Kidney epithelial cell (primary cell): Measurements from ENCODE around the gene CHST11. TPM values are rescaled to one million over a fixed set of nuclear protein-coding genes. Genes with fewer than 3 reads are reported as not detected.

Experiments used
- DNase-seq: peaks from one replicate; pipeline ENCODE4 v3.0.0-alpha.2; 2010; ENCODE audit warnings: low read depth
- H3K27me3 ChIP-seq: 2 replicates; pipeline ENCODE4 v1.6.0; 2011; ENCODE audit warnings: low read length; ENCODE audit not compliant: control insufficient read depth, insufficient read depth
- H3K36me3 ChIP-seq: 2 replicates; pipeline ENCODE4 v1.5.1; 2011; ENCODE audit warnings: low read length; ENCODE audit not compliant: control insufficient read depth, insufficient read depth
- H3K4me3 ChIP-seq: 2 replicates; pipeline ENCODE4 v1.5.1; 2011; ENCODE audit warnings: low read depth, mild to moderate bottlenecking, control low read depth, low read length
- CTCF ChIP-seq: IDR thresholded peaks from 2 replicates; pipeline ENCODE4 v1.5.1; 2011; ENCODE audit warnings: mild to moderate bottlenecking, moderate library complexity, low read length, control low read depth, inconsistent platforms; ENCODE audit not compliant: insufficient read depth, poor library complexity, severe bottlenecking
- total RNA-seq: library from RNA; depleted of rRNA; stranded (reverse); fragments of >200 nt; gene quantifications from 2 replicates; pipeline ENCODE4 v1.2.3, GENCODE V29; 2015

The CHST11 gene
- total RNA-seq, 1 donor from 2014 or later = 32.6 TPM

GRCh38 chr12:104423273-104423672 is 33.5 kb upstream of the CHST11 start:
- no peak for DNase-seq
- no peak for TF ChIP-seq CTCF
- no peaks in the 10 kb centered on the region for H3K36me3 ChIP-seq
- H3K4me3 ChIP-seq = no peak overlapping the region
- no peaks in the 10 kb centered on the region for H3K27me3 ChIP-seq

GRCh38 chr12:104423809-104424208 is 32.9 kb upstream of the CHST11 start:
- Histone ChIP-seq H3K4me3 (no peak overlapping the region), H3K36me3 (no peaks in the 10 kb centered on the region), H3K27me3 (no peaks in the 10 kb centered on the region)
- TF ChIP-seq CTCF = no peak
- no peak for DNase-seq

- TF ChIP-seq CTCF = no peak
- Histone ChIP-seq H3K36me3 (no peaks in the 10 kb centered on the region), H3K4me3 (no peak overlapping the region), H3K27me3 (no peaks in the 10 kb centered on the region)
- no peak for DNase-seq
These were observed 31.8 kb upstream of the CHST11 start for GRCh38 chr12:104424955-104425354.

- no peaks in the 10 kb centered on the region for H3K27me3 ChIP-seq
- H3K4me3 ChIP-seq = no peak overlapping the region
- no peak for DNase-seq
- TF ChIP-seq CTCF = no peak
- H3K36me3 ChIP-seq = no peaks in the 10 kb centered on the region
These were observed 31.1 kb upstream of the CHST11 start for GRCh38 chr12:104425614-104426013.

GRCh38 chr12:104426926-104427546 is 29.7 kb upstream of the CHST11 start:
- no peak overlapping the region for H3K4me3 ChIP-seq
- TF ChIP-seq CTCF = no peak
- H3K36me3 ChIP-seq = no peaks in the 10 kb centered on the region
- no peaks in the 10 kb centered on the region for H3K27me3 ChIP-seq
- peak; percentile 69 for DNase-seq

GRCh38 chr12:104427547-104427938 is 29.2 kb upstream of the CHST11 start:
- Histone ChIP-seq H3K27me3 (no peaks in the 10 kb centered on the region), H3K36me3 (no peaks in the 10 kb centered on the region), H3K4me3 (no peak overlapping the region)
- TF ChIP-seq CTCF = no peak
- no peak for DNase-seq
